Iris pigment epithelial cell (primary cell): ENCODE data around the gene IL1R2.

Source experiments
- DNase-seq: peaks from one replicate; pipeline ENCODE4 v3.0.0-alpha.2; 2011; ENCODE audit warnings: low read depth

Gene IL1R2

DNA sequence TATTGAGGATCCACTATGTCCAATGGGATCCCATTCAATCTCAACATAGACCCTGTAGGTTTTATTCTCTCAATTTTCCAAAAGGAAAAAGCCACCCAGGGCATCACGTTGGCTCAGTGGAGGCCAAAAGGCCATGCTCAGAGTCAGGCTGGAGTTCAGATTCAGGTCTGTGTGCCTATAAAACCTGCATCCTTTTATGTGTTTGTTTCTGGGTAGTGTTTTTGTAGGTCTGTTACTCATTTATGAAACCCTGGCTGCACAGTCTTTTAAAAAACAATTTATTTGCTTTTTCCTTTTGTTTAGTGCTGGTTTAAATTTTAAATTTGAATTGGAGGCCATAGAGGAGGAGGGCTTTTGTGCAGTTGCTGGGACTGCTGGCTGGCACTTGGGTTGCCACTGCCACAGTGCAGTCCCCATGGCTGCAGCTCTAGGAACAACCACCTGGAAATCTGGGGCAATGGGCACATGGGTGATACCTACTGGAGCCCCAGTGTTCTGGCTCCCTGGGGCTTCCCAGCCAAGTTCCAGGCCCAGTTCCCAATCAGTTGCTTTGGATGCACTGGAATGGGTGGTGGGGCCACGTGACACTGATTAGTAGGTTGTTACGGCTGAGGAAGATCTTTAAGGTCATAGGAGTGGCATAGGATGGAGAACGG, 31.3 kb downstream of the IL1R2 start:
- DNase-seq: no peak

GRCh38 chr2:102024410-102024809, 32.6 kb downstream of the IL1R2 start:
- no peak for DNase-seq

DNA sequence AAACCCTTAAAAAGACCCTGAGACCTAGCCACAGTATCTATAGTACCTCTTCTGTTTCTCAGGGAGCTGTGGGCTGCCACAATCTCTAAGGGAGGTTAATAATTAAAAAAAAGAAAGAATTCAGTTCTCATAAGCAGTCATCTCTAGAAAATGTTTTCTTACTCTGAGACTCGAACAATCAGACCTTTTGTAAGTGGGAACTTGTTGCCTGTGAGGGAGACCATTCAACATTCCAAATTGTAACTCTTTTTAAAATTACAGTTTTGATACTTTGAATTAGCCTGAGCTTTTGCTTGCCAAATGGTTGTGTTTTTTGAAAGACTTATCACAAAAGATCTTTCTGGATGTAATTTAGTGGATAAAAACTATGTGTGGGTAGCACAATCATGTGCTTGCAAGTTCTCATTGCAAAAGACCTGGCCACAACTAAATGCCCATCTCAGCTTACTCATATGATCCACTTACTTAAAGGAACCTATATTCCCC, 33.3 kb downstream of the IL1R2 start:
- peak; percentile 92 for DNase-seq

DNA sequence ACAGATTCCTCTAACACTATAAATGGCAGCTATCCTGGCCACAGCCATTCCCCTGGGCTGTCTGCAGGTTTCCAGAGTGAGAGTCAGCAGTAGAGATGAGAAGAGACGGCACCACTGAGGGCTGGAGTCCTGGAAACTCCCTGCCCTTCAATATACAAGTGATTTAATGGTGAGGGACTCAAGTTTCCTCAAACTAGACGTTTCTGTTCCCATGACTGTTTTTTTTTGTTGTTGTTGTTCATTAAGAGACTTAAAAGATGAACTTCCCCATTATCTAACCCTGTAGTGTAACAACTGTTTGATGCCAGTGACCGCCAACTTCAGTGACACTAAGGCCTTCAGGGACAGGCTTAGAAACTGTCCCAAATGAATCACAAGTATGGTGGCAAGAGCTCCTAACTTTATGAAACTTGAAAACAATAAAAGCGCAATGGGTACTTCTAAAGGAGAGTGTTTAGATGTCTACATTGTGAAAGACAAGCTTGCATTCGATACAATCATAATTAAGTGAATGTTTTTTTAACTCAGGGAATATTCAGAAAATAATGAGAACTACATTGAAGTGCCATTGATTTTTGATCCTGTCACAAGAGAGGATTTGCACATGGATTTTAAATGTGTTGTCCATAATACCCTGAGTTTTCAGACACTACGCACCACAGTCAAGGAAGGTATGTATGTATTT, 34.0 kb downstream of the IL1R2 start:
- peak; percentile 38 for DNase-seq

- peak; percentile 95 for DNase-seq
Observed at GRCh38 chr2:102027036-102027980, 35.5 kb downstream of the IL1R2 start.

GRCh38 chr2:102028470-102028869, 36.7 kb downstream of the IL1R2 start:
- no peak for DNase-seq

DNA sequence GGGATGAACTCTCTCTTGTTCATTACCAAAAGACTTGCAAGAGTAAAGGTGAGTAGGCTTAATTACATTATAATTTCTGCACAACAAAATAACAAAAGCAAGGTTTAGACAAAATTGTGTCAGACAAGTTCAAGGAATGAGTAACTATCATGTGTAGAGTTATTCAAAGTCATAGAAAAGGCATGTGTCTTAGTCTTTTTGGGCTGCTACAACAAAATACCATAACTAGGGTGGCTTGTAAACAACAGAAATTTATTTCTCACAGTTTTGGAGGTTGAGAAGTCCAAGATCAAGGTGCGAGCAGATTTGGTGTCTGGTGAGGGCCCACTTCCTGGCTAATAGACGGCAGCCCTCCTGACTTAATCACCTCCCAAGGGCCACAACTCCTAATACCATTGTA, 37.6 kb downstream of the IL1R2 start:
- peak; percentile 54 for DNase-seq

- no peak for DNase-seq
Observed at GRCh38 chr2:102029952-102030351, 38.2 kb downstream of the IL1R2 start.

GRCh38 chr2:102030502-102030854, 38.7 kb downstream of the IL1R2 start:
- no peak for DNase-seq

DNA sequence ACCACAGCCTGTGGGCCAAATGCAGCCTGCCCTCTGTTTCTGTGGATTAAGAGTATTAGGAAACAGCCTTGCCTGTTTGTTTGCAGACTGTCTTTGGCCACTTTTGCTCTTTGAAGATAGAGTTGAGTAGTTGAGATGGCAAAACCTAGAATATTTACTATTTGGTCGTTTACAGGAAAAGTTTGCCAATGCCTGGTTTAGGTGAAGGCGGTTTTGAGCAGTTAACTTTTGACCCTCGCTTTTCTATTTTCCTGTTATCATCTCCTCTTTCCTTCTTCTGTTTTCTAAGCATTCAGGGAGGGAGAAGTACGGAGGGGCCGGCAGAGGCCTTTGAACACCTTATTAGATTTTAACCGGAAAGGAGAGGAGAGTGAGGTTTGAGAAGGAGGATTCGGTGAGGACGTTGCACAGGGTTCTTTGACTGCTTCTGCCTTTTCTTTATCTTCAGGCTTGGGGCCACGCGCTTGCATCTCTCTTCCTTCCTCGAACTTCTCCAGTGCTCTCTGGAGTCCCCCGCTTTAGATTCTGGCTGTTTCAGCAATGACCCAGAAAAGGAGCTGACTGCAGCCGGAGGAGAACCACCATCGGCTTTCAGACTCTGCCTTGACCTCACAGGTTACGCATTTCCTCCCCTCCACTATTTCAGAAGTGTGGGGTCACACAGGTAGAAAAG, 39.2 kb downstream of the IL1R2 start:
- DNase-seq: peak; percentile 66

DNA sequence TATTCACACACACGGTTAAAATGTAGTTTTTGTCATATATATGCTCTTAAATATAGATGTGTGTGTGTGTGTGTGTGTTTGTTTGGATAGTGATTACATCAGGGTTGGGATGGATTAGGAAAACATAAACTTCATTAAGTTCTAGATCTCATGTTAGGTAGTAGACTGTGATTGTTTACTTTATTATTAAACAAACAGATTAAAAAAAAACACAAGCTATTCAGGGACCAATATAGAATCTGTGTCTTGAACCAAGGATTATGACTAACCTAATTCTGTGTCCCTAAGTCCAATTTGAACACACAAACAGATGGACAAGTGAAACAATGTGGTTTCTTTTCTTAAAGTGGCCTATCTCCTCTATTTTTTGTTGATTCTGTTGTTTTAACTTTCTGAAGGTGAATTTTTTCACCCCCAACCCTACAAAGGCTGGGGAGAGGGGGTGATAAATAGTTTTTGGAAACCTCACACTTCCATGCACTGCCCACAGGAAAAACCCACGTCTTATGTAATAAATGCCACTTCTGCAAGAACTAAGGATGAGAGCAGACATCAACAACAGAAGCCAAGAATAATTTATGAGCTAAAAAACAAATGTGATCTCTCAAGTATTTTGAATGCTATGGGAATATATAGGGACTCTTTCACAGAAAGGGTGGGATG, 40.7 kb downstream of the IL1R2 start:
- DNase-seq: no peak

DNA sequence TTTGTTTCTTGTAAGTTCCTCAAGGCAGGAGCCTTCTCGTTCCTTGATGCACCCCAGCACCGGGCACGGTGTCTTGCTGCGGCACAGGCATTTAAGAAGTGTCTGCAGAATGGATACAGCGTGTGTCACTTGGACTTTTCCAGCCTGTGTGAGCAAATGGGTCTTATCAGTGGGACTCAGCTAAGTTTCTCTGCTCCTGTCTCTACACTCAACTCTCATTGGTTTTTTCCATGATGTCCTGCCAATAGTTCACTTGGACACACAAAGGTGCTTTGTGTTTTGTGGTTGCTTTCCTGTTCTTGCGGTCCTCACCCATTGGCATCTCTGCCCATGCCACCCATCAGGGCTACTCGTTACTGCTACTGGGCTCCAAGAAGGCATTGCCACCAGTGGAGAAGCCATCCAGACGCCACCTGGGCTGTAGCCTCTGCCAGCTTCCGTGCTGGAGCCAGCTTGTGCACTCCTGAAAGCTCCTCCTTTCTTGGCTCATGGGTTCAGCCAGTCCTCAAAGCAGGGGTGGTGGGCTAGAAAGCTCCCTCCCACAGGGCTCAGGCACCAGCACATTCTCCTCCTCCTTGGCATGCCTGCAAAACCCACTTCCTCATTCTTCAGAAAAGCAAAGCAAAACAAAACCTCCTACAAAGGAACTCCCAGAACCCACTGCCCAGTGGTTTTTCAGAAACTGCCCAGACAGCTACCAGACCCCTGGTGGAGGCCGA, 41.4 kb downstream of the IL1R2 start:
- peak; percentile 96 for DNase-seq

GRCh38 chr2:102033750-102034682, 42.3 kb downstream of the IL1R2 start:
- DNase-seq: no peak

DNA sequence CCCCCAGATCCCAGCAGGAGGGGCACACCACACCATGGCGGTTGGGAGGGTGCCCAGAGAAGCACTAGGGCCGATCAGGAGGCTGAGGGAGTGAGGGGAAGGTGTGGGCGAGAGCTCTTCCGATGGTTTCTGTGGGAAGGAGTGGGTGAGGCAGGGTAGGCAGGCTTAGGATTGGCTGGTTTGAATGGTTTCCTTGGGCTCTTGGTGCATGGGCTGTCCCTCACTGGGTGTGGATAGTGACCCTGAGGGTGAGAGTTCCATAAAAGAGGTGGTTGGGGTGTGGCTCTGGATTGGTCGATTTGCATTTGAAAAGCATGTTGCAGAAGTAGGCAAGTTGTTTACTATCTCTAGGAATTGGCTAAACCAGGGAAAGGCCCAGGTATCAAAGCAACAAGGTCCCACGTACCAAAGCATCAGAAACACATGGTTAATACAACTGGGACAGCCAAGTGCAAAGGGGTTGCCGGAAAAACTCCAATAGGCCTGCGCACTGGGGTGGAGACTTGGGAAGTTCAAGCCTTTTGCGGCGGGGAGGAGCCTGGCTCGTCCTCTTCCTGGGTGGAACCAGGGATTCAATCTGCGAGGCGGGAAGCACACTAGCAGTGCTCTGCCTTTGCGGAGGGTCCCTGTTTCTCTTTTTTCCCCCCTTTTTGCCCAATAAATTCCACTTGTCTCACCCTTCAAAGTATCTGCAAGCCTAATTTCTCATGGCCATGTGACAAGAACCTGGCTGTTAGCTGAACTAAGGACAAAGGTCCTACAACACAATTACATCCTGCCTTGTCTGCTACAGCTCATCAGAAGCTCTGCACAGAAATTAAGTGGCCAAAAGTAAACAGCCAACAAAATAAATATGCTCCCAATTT, 43.2 kb downstream of the IL1R2 start:
- no peak for DNase-seq

- peak; percentile 56 for DNase-seq
Observed at GRCh38 chr2:102037681-102038080, 45.9 kb downstream of the IL1R2 start.

GRCh38 chr2:102040229-102040628, 48.5 kb downstream of the IL1R2 start:
- peak; percentile 61 for DNase-seq

- peak; percentile 85 for DNase-seq
Observed at GRCh38 chr2:102041351-102041750, 49.6 kb downstream of the IL1R2 start.

DNA sequence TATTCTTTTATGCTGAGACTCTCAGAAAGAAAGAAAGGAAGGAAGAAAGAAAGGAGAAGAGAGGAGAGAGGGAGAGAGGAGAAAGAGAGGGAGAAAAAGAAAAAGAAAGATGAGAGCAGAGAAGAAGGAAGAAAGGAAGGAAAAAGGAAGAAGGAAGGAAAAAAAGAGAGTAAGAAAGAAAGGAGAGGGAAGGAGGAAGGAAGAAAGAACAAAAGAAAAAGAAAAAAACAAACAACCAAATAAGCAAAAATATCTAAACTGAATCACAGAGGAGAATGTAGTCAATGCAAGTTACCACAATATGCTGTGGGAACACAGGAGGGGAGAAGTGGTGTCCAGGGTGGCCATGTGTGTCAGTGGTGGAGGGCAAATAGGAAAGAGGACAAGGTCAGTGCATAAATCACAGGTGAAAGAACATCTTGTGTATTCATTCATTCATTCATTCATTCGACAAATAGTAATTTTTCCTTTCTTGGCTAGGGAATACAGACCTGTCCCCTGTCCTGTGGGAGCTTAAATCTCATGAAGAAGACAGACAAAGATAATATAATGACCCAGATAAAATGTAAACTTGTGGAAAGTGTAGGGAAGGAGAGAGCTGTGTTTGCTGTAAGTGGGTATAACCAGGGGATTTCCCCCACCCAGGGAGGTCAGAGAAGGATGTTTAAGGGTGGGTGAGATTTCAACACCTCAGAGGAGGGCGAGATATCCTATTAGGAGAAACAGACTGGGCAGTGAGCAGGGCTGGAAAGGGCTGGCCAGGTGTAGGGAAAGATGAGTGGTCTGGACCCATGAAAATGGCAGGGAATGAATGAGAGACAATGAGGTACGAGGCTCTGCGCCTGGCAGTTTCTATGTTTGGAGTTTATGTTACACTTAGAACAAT, 50.7 kb downstream of the IL1R2 start:
- no peak for DNase-seq
